Right lobe of liver (tissue), 4 donors: ENCODE measurements around the gene HHLA2.

ENCODE experiments used
- CTCF ChIP-seq, 4 donors: fragments of 200-600 bp in 3 of 4; fragments of 450-650 bp in 1 of 4; IDR thresholded peaks; one replicate each; pipeline versions ENCODE4 v1.5.1 to v1.8.0; 2016 to 2022; ENCODE audit warnings: antibody characterized with exemption in 4 of 4, mild to moderate bottlenecking in 2 of 4
- POLR2A ChIP-seq: fragments of 450-650 bp; IDR thresholded peaks from one replicate; pipeline ENCODE4 v1.6.1; 2017; ENCODE audit warnings: antibody characterized with exemption, mild to moderate bottlenecking
- donor health status: DM: no; HTN: no; CAD: no.
- donor health status: DM: no; HTN: no; CAD: no.
- donor health status: DM: no; HTN: yes; CAD: no.

- TF ChIP-seq CTCF (IDR thresholded peaks at IDR 0.05), result no peak
- no peak for TF ChIP-seq POLR2A
Measured at GRCh38 chr3:108404368-108404767, 108.0 kb downstream of the HHLA2 start.
